ENCODE measurements around the gene PNPLA5. TPM values are rescaled to one million over a fixed set of nuclear protein-coding genes. Genes with fewer than 3 reads are reported as not detected.

The PNPLA5 gene
- total and polyA plus RNA-seq, 4 donors = not detected

- TF ChIP-seq MAX (IDR thresholded peaks at IDR 0.05) (no peak), JUND (IDR thresholded peaks at IDR 0.05) (no peak), CTCF (IDR thresholded peaks at IDR 0.05; ENCODE audit: low read depth, low read length, missing input control) (no peak), RXRA (IDR thresholded peaks at IDR 0.05) (no peak), FOXA2 (IDR thresholded peaks at IDR 0.05) (no peak), RAD21 (IDR thresholded peaks at IDR 0.05) (no peak), YY1 (IDR thresholded peaks at IDR 0.05) (no peak), REST (IDR thresholded peaks at IDR 0.05) (no peak), NR2F2 (IDR thresholded peaks at IDR 0.05) (no peak), ZBTB33 (IDR thresholded peaks at IDR 0.05) (no peak), GABPA (IDR thresholded peaks at IDR 0.05 in 1 of 2, conservative IDR thresholded peaks at IDR 0.05 in 1 of 2) (no peak), TAF1 (conservative IDR thresholded peaks at IDR 0.05) (no peak), HNF4A (conservative IDR thresholded peaks at IDR 0.05) (no peak), ATF3 (IDR thresholded peaks at IDR 0.05) (no peak), EGR1 (IDR thresholded peaks at IDR 0.05; ENCODE audit: low read depth in 2 of 2) (no peak), SP1 (IDR thresholded peaks at IDR 0.05) (no peak), FOXA1 (IDR thresholded peaks at IDR 0.05) (no peak)
- no peak for DNase-seq (ENCODE audit: low spot score)
- Histone ChIP-seq H3K36me3 (ENCODE audit: control insufficient read depth in 4 of 4, insufficient read depth in 3 of 4, low read depth in 1 of 4, low read length in 3 of 4) (no peaks in the 10 kb centered on the region), H3K27me3 (ENCODE audit: control insufficient read depth in 4 of 4, insufficient read depth in 4 of 4, low read length in 3 of 4) (peaks cover 0 to 2% (median 0%) of the 10 kb centered on the region in 4 donors), H3K4me3 (ENCODE audit: low read depth in 1 of 3, low read length in 3 of 3) (no peak overlapping the region), H3K9ac (ENCODE audit: low read depth in 1 of 2, low read length in 2 of 2) (no peak overlapping the region), H3K9me3 (ENCODE audit: control insufficient read depth in 4 of 4, low read length in 3 of 4) (no peaks in the 10 kb centered on the region), H3K4me1 (ENCODE audit: control insufficient read depth in 4 of 4, insufficient read depth in 4 of 4, low read length in 3 of 4) (peaks cover 0 to 11% (median 7%) of the 10 kb centered on the region in 4 donors), H3K27ac (ENCODE audit: low read depth in 1 of 2, low read length in 2 of 2) (no peak overlapping the region)
- WGBS = 80% methylated on average over 12 of the region's 12 CpGs
These were observed 41.3 kb downstream of the PNPLA5 start for GRCh38 chr22:43850529-43850928.

Measured in liver (tissue), 9 donors.